Heart right ventricle (tissue), 16 donors: ENCODE data around the gene UBE2G2. TPM values are rescaled to one million over a fixed set of nuclear protein-coding genes. Genes with fewer than 3 reads are reported as not detected.

ENCODE experiments used
- ATAC-seq, 8 donors: fragments of 200-7000 bp; cut with Tn5 transposase; one replicate each; pipeline ENCODE4 v1.9.1; 2020; ENCODE audit warnings: mild to moderate bottlenecking in 8 of 8, moderate library complexity in 8 of 8, moderate number of reproducible peaks in 1 of 8
- DNase-seq, 2 donors: peaks; one replicate each; pipeline ENCODE4 v3.0.0-alpha.2; 2020
- H3K27ac ChIP-seq, 10 donors: fragments of 200-600 bp; sonication (generic) in 2 of 10; one replicate each; pipeline versions ENCODE4 v1.5.0 to v1.8.0; 2020 to 2022; ENCODE audit warnings: mild to moderate bottlenecking in 3 of 10
- H3K27me3 ChIP-seq, 7 donors: fragments of 200-600 bp; one replicate each; pipeline ENCODE4 v1.8.0; 2021 to 2022; ENCODE audit warnings: mild to moderate bottlenecking in 2 of 7
- H3K36me3 ChIP-seq, 9 donors: fragments of 200-600 bp; sonication (generic) in 1 of 9; one replicate each; pipeline versions ENCODE4 v1.5.0 to v1.8.0; 2020 to 2022; ENCODE audit warnings: mild to moderate bottlenecking in 2 of 9
- H3K4me1 ChIP-seq, 9 donors: fragments of 200-600 bp; sonication (generic) in 1 of 9; one replicate each; pipeline versions ENCODE4 v1.5.0 to v1.8.0; 2020 to 2022; ENCODE audit warnings: mild to moderate bottlenecking in 4 of 9
- H3K4me3 ChIP-seq, 10 donors: fragments of 200-600 bp; sonication (generic) in 2 of 10; one replicate each; pipeline versions ENCODE4 v1.5.0 to v1.8.0; 2020 to 2022; ENCODE audit warnings: mild to moderate bottlenecking in 7 of 10, moderate library complexity in 2 of 10
- H3K9me3 ChIP-seq, 11 donors: fragments of 200-600 bp in 10 of 11; sonication (generic) in 2 of 11; one replicate each; pipeline versions ENCODE4 v1.5.0 to v1.8.0; 2013 to 2022; ENCODE audit warnings: mild to moderate bottlenecking in 2 of 11, control low read depth in 1 of 11, moderate library complexity in 1 of 11
- WGBS, 2 donors: extraction: QIAGEN DNeasy Blood & Tissue Kit; methylation state at CpG; one replicate each; pipeline ENCODE4 v1.1.7; 2013; ENCODE audit warnings: inconsistent platforms in 1 of 2; 5-methylcytosine and 5-hydroxymethylcytosine counted together
- intact Hi-C, 10 donors: fragments of 100-400 bp; cut with DNase I; formaldehyde crosslinking; loops; one replicate each; pipeline versions ENCODE4 v1.11.1 to v1.14.2; 2022
- polyA plus RNA-seq, 2 donors: library from polyadenylated mRNA; stranded (reverse); fragments of 200-250 nt; gene quantifications; one replicate each; pipeline ENCODE4 v1.2.3, GENCODE V29; 2013
- total RNA-seq, 10 donors: library from RNA; stranded (reverse); fragmentation: NEBNext Ultra II Directional in 3 of 10; extraction: Animal tissue kit (Norgen Biotek cat#: 25700) in 3 of 10; gene quantifications; one replicate each; pipeline versions ENCODE4 v1.2.1 to v1.2.4, GENCODE V29; 2021 to 2023
- TF ChIP-seq, protein P1 (sequence below), 9 donors: fragments of 200-600 bp; sonication (generic) in 2 of 9; IDR thresholded peaks; one replicate each; pipeline versions ENCODE4 v1.5.0 to v1.8.0; 2021 to 2022; ENCODE audit warnings: antibody characterized with exemption in 9 of 9, mild to moderate bottlenecking in 5 of 9, moderate library complexity in 1 of 9
- donor health status: Arrhythmogenic right ventricular cardiomyopathy.
- donor health status: ischemic (EF 13 %, LVEDD 7.1; RV severe dilation, severe dysfunction).
- donor health status: healthy with polysubstance abuse.
- donor health status: DM: no; HTN: yes; CAD: no.
- donor health status: DM: no; HTN: no; CAD: no.
- donor health status: ischemic (EF 25% LVEDD 6.9; RV normal size, moderate dysfunction).
- donor health status: ischemic (EF 25% LVEDD 5.7; RV mildly dilated, moderate dysfunction).
- donor health status: healthy.
- donor health status: DM: yes; HTN: yes; CAD: no.
- donor health status: Ischemic cardiomyopathy.
- donor health status: ischemic (EF 35%, LVEDD 5.7; RV mildly dilated, moderate dysfunction).
- donor health status: nonischemic (EF 11% LVEDD 7.7; RV severe dilation, severe dysfunction).
- donor health status: DM: yes; HTN: yes; CAD: no.
- donor health status: PGD.
- donor health status: ischemic (EF 29% LVEDD 5.4; RV normal size, mild dysfunction).
- donor health status: nonischemic (EF 23%, LVEDD 6.1; RV moderate dilation, normal function).

Gene UBE2G2
- total and polyA plus RNA-seq, 12 donors: 39.6 to 89.5 (median 63.2) TPM

DNA sequence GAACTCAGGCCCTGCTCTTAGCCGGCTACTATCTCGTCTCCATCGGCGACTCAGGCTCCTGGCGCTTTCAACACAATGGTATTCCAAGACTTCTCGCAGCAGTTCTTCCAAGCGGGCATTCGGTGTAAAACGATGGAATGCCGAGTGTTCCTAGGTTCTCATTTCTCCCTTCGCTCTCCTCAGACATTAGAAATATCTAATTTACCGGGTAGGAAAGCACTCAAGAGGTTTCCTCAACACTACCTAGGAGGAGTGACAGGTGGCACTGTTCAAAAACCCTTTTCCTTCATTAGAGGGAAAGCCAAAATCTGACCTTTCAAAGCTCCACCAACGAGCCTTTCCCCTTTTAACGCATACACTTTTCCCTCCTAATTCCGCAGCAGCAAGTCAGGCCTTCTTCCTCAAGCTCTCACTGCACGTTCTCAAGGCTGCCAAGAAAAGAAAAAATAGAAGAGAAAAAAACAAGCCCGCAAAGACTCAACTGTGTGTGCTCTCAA lies 601 bp downstream of the UBE2G2 start:
- WGBS, 2 donors: 2 to 3% methylated on average over 17 of the region's 17 CpGs
- no peak for DNase-seq
- no peaks in the 10 kb centered on the region for H3K27me3 ChIP-seq
- ATAC-seq: peak in 2 of 8 donors; percentile 36 to 40
- H3K27ac ChIP-seq: peak overlapping the region in 9 of 10 donors; percentile 61 to 86 (median 79)
- TF ChIP-seq, protein P1, sequence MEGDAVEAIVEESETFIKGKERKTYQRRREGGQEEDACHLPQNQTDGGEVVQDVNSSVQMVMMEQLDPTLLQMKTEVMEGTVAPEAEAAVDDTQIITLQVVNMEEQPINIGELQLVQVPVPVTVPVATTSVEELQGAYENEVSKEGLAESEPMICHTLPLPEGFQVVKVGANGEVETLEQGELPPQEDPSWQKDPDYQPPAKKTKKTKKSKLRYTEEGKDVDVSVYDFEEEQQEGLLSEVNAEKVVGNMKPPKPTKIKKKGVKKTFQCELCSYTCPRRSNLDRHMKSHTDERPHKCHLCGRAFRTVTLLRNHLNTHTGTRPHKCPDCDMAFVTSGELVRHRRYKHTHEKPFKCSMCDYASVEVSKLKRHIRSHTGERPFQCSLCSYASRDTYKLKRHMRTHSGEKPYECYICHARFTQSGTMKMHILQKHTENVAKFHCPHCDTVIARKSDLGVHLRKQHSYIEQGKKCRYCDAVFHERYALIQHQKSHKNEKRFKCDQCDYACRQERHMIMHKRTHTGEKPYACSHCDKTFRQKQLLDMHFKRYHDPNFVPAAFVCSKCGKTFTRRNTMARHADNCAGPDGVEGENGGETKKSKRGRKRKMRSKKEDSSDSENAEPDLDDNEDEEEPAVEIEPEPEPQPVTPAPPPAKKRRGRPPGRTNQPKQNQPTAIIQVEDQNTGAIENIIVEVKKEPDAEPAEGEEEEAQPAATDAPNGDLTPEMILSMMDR (IDR thresholded peaks at IDR 0.05): peak in 6 of 9 donors; percentile 8 to 44 (median 38)
- H3K36me3 ChIP-seq: peaks cover 0 to 53% (median 16%) of the 10 kb centered on the region in 9 donors
- intact Hi-C loops: loop anchor here in 8 of 10 donors (2.0 to 10.0 kb wide), 8 partner anchors 46 to 334 kb away; partner anchors contain the start of gene PTTG1IP (in 4 of the 8)
- peak overlapping the region; percentile 69 to 98 (median 85) for H3K4me3 ChIP-seq
- no peaks in the 10 kb centered on the region for H3K9me3 ChIP-seq
- H3K4me1 ChIP-seq: peaks cover 3 to 48% (median 30%) of the 10 kb centered on the region in 9 donors

DNA sequence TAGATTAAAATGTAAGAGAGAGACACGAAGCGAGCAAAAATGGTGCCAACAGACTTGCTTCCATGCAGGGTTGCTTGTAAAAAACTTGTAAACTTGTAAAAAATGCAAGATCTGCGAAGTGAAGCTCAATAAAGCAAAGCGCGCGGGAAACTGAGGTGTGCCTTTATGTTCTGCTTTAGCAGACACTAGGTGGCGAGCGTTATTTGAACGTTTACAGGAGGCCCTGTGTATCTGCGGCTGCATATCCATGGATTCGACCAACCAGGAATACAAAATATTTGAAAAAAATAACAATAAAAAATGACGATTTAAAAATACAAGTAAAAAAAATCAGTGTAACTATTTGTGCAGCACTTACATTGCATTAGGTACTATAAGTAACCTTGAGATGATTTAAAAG lies 1.5 kb downstream of the UBE2G2 start:
- ATAC-seq (no peak), DNase-seq (peak in 1 of 2 donors; percentile 34)
- intact Hi-C loops: loop anchor here in 8 of 10 donors (2.0 to 10.0 kb wide), 8 partner anchors 47 to 335 kb away; partner anchors contain the start of gene PTTG1IP (in 4 of the 8)
- no peak overlapping the region for H3K27ac ChIP-seq
- H3K27me3 ChIP-seq: no peaks in the 10 kb centered on the region
- H3K4me3 ChIP-seq: peak overlapping the region in 7 of 10 donors; percentile 69 to 98 (median 93)
- no peaks in the 10 kb centered on the region for H3K9me3 ChIP-seq
- H3K4me1 ChIP-seq: peaks cover 3 to 46% (median 31%) of the 10 kb centered on the region in 9 donors
- H3K36me3 ChIP-seq: peaks cover 0 to 49% (median 7%) of the 10 kb centered on the region in 9 donors
- WGBS, 2 donors: 52 to 54% methylated on average over 12 of the region's 12 CpGs
- TF ChIP-seq, protein P1 (IDR thresholded peaks at IDR 0.05): peak; percentile 6 to 59 (median 39)

DNA sequence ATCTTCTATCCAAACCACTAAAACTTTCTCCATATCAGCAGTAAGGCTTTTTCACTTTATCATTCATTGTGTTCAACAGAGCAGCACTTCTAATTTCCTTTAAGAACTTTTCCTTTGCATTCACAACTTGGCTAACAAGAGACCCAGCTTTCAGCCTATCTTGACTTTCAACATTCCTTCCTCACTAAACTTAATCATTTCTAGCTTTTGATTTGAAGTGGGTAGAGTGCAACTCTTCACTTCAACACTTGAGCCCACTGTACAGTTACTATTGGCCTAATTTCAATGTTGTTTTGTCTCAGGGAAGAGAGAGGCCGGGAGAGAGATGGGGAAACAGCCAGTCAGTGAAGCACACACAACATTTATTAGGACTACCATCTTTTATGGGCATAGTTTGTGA lies 2.0 kb downstream of the UBE2G2 start:
- Histone ChIP-seq H3K36me3 (peaks cover 0 to 45% (median 2%) of the 10 kb centered on the region in 9 donors), H3K27ac (no peak overlapping the region), H3K9me3 (no peaks in the 10 kb centered on the region), H3K27me3 (no peaks in the 10 kb centered on the region), H3K4me1 (peaks cover 3 to 48% (median 33%) of the 10 kb centered on the region in 9 donors), H3K4me3 (peak overlapping the region in 1 of 10 donors; percentile 96)
- ATAC-seq: no peak
- DNase-seq: no peak
- intact Hi-C loops: loop anchor here in 9 of 10 donors (2.0 to 10.0 kb wide), 9 partner anchors 48 to 335 kb away; partner anchors contain the start of gene PTTG1IP (in 4 of the 9)
- TF ChIP-seq, protein P1 (IDR thresholded peaks at IDR 0.05): no peak
- 46 to 61% methylated on average over 1 of the region's 1 CpG for WGBS, 2 donors

DNA sequence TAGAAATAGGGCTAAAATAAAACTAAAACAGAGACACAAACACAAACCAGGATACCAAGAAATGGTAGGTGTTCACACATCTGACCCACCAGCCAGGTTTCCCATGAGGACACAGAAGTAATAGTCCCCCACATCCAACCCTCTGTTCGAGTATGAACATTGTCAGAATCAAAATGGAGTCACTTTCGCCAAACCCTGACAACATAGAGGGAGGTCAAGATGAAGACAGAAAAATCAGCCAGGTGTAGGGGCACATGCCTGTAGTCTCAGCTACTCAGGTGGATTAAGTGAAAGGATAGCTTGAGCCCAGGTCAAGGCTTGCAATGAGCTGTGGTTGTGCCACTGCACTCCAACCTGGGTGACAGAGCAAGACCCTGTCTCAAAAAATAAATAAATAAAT lies 3.8 kb downstream of the UBE2G2 start:
- WGBS, 2 donors: 94 to 95% methylated on average over 2 of the region's 2 CpGs
- ATAC-seq (no peak), DNase-seq (no peak)
- H3K4me3 ChIP-seq: no peak overlapping the region
- H3K9me3 ChIP-seq: no peaks in the 10 kb centered on the region
- TF ChIP-seq, protein P1 (IDR thresholded peaks at IDR 0.05): no peak
- no peak overlapping the region for H3K27ac ChIP-seq
- intact Hi-C loops: loop anchor here in 2 of 10 donors (5.0 to 10.0 kb wide), 2 partner anchors 135 to 283 kb away; no protein-coding TSS in a partner anchor
- peaks cover 0 to 38% (median 0%) of the 10 kb centered on the region in 9 donors for H3K36me3 ChIP-seq
- H3K4me1 ChIP-seq: peaks cover 8 to 46% (median 38%) of the 10 kb centered on the region in 9 donors
- H3K27me3 ChIP-seq: no peaks in the 10 kb centered on the region
